Chondrocyte (in vitro differentiated cells): ENCODE measurements around the gene IGSF5. TPM values are rescaled to one million over a fixed set of nuclear protein-coding genes. Genes with fewer than 3 reads are reported as not detected.

Experiments used
- DNase-seq: peaks from one replicate; pipeline ENCODE4 v3.0.0; 2021; ENCODE audit warnings: mixed read lengths, low spot score
- H3K27ac Mint-ChIP-seq: one replicate; pipeline ENCODE4 v1.8.0; 2021; ENCODE audit warnings: mild to moderate bottlenecking, moderate library complexity, mixed read lengths; ENCODE audit not compliant: unreplicated experiment
- H3K27me3 Mint-ChIP-seq: 2 replicates; pipeline ENCODE4 v1.8.0; 2021; ENCODE audit warnings: low read depth, mixed read lengths
- H3K36me3 Mint-ChIP-seq: 2 replicates; pipeline ENCODE4 v1.8.0; 2021; ENCODE audit warnings: low read depth, mixed read lengths
- H3K4me1 Mint-ChIP-seq: 2 replicates; pipeline ENCODE4 v1.8.0; 2021; ENCODE audit warnings: low read depth, mild to moderate bottlenecking, mixed read lengths
- H3K4me3 Mint-ChIP-seq: one replicate; pipeline ENCODE4 v1.8.0; 2021; ENCODE audit warnings: mild to moderate bottlenecking, moderate library complexity, mixed read lengths; ENCODE audit not compliant: unreplicated experiment
- H3K9me3 Mint-ChIP-seq: 2 replicates; pipeline ENCODE4 v1.8.0; 2021; ENCODE audit warnings: low read depth, mixed read lengths
- CTCF ChIP-seq: fragments of 200-600 bp; sonication (generic); IDR thresholded peaks from 2 replicates; pipeline ENCODE4 v1.5.0; 2021; ENCODE audit warnings: antibody characterized with exemption, mild to moderate bottlenecking, moderate library complexity
- total RNA-seq: library from RNA; stranded (reverse); gene quantifications from 3 replicates; pipeline ENCODE4 v1.2.1, GENCODE V29; 2021

Gene IGSF5
- total RNA-seq, 1 donor from 2014 or later, result not detected

GRCh38 chr21:39707316-39707715 lies 37.7 kb upstream of the IGSF5 start:
- Mint-ChIP-seq H3K4me1 (no peaks in the 10 kb centered on the region), H3K4me3 (no peak overlapping the region), H3K9me3 (peaks cover 10% of the 10 kb centered on the region), H3K36me3 (no peaks in the 10 kb centered on the region), H3K27ac (no peak overlapping the region), H3K27me3 (peaks cover 15% of the 10 kb centered on the region)
- no peak for TF ChIP-seq CTCF
- no peak for DNase-seq

GRCh38 chr21:39710866-39711265 lies 34.1 kb upstream of the IGSF5 start:
- H3K9me3 Mint-ChIP-seq, result no peaks in the 10 kb centered on the region
- no peak for TF ChIP-seq CTCF
- H3K27ac Mint-ChIP-seq, result no peak overlapping the region
- peaks cover 22% of the 10 kb centered on the region for H3K27me3 Mint-ChIP-seq
- no peak overlapping the region for H3K4me3 Mint-ChIP-seq
- no peaks in the 10 kb centered on the region for H3K4me1 Mint-ChIP-seq
- no peaks in the 10 kb centered on the region for H3K36me3 Mint-ChIP-seq
- no peak for DNase-seq

GRCh38 chr21:39712273-39712672 lies 32.7 kb upstream of the IGSF5 start:
- no peaks in the 10 kb centered on the region for H3K36me3 Mint-ChIP-seq
- H3K4me1 Mint-ChIP-seq, result no peaks in the 10 kb centered on the region
- H3K27ac Mint-ChIP-seq, result no peak overlapping the region
- no peak overlapping the region for H3K4me3 Mint-ChIP-seq
- no peaks in the 10 kb centered on the region for H3K9me3 Mint-ChIP-seq
- peaks cover 27% of the 10 kb centered on the region for H3K27me3 Mint-ChIP-seq
- DNase-seq, result no peak
- no peak for TF ChIP-seq CTCF

- Mint-ChIP-seq H3K4me1 (no peaks in the 10 kb centered on the region), H3K27me3 (peaks cover 31% of the 10 kb centered on the region), H3K9me3 (no peaks in the 10 kb centered on the region), H3K4me3 (no peak overlapping the region), H3K36me3 (no peaks in the 10 kb centered on the region), H3K27ac (no peak overlapping the region)
- TF ChIP-seq CTCF, result peak; percentile 14
- no peak for DNase-seq
Observed at GRCh38 chr21:39712976-39713375, 32.0 kb upstream of the IGSF5 start.

DNA sequence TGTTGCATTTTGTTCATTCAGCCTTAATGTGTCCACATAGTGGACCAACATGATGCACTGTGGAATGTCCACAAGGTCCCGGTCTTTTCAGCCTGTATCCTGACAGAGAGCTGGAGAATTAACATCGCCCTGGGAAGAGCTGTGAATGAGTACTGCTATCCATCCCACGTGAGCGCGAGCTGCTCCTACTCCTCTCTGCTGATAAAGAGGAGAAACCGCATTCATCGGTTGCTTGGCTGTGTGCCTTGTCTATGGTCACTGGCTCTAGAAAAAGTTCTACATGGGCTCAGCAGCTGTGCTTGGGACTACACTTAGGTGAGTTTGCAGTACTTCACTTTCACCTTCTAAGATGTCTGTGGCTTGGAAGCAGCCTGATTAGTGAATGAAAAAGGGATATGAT lies 31.1 kb upstream of the IGSF5 start:
- no peaks in the 10 kb centered on the region for H3K9me3 Mint-ChIP-seq
- DNase-seq, result no peak
- H3K27me3 Mint-ChIP-seq, result peaks cover 37% of the 10 kb centered on the region
- no peak overlapping the region for H3K27ac Mint-ChIP-seq
- no peak overlapping the region for H3K4me3 Mint-ChIP-seq
- no peaks in the 10 kb centered on the region for H3K4me1 Mint-ChIP-seq
- no peaks in the 10 kb centered on the region for H3K36me3 Mint-ChIP-seq
- TF ChIP-seq CTCF, result no peak
